GM18858 (cell line): ENCODE results near the gene CENPM.

Experiments used
- ATAC-seq: cut with Tn5 transposase; IDR thresholded peaks from one replicate; pipeline ENCODE4 v1.9.1; 2021; ENCODE audit not compliant: unreplicated experiment

CENPM gene, protein sequence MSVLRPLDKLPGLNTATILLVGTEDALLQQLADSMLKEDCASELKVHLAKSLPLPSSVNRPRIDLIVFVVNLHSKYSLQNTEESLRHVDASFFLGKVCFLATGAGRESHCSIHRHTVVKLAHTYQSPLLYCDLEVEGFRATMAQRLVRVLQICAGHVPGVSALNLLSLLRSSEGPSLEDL

DNA sequence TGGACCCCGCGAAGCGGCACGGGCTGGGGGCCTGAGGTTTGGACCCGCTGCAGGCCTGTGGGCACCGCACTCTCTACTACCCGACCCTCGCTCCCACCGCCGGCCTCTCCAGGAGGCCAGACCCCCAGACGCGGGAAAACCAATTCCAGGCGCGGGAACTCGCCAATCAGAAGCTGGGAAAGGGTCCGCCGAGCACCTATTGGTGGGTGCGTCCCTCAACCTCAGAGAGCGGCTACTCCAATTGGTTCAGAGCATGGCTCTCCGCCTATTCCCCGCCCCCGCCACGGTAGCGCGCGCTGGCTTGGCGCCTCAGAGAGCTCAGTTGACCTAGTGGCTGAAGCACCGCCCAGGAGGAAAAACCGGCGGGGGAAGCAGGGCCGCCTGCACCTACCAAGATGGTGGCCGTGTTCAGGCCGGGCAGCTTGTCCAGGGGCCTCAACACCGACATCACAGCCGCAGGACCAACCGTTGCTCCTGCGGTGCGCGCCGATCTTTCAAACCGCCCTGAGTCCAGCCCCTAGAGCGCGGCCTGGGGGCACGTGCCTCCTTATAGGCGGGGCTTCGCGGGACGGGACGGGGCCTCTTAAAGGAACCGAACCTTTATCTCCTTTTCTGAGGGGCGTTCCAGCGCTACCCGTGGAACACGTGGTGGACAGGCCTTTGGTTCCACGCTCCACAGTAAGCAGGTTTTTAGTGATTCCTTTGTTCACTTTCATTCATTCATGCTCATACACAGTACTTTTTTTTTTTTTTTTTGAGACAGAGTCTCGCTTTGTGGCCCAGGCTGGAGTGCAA, at the start of gene CENPM:
TSS of gene CENPM (minus strand) at position 524 of the 795 bp plus-strand sequence. CDS start at position 448, 76 bp downstream.
- peak; percentile 46 for ATAC-seq

DNA sequence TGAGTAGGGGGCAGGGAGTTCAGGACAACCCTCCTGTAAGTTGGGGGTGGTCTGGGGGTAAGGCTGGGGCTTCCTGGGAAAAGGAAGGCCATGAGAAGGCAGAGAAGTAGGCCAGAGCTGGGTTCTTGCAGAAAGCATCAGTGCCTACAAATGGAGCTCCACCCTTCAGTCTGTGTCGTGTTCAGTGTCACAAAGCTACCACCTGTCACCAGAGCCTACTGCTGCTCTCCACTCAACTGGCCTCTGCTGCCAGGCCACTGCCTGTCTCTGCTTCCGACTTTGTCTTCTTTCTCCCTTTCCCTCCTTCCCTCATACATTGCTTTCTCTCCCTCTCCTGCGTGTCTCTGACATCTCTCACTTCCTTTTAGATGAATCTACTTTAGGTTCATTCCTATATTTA, 48.3 kb upstream of the CENPM start:
- no peak for ATAC-seq

GRCh38 chr22:41992496-41992895, 45.5 kb upstream of the CENPM start:
- no peak for ATAC-seq

DNA sequence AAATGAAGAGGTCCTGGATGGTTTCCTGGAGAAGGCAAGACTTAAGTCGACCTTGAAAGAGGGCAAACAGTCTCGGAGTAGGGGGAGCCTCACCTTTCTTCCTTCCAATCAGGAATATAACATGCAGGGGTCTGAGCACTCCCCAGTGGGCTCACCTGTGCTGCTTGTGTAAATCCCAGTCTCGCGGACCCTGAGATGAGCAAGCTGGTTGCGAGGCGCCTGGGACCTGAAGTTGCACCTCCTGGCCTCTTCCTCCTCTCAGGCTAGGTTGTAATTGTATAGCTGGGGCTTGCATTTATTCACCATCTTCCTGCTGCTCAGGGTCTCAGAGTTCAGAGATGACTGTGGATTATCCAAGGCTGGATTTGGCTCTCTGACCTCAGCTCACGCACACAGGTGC, 44.2 kb upstream of the CENPM start:
- ATAC-seq = no peak

- no peak for ATAC-seq
Measured at GRCh38 chr22:41989246-41989645, 42.3 kb upstream of the CENPM start.

GRCh38 chr22:41987276-41987675, 40.3 kb upstream of the CENPM start:
- ATAC-seq = no peak

DNA sequence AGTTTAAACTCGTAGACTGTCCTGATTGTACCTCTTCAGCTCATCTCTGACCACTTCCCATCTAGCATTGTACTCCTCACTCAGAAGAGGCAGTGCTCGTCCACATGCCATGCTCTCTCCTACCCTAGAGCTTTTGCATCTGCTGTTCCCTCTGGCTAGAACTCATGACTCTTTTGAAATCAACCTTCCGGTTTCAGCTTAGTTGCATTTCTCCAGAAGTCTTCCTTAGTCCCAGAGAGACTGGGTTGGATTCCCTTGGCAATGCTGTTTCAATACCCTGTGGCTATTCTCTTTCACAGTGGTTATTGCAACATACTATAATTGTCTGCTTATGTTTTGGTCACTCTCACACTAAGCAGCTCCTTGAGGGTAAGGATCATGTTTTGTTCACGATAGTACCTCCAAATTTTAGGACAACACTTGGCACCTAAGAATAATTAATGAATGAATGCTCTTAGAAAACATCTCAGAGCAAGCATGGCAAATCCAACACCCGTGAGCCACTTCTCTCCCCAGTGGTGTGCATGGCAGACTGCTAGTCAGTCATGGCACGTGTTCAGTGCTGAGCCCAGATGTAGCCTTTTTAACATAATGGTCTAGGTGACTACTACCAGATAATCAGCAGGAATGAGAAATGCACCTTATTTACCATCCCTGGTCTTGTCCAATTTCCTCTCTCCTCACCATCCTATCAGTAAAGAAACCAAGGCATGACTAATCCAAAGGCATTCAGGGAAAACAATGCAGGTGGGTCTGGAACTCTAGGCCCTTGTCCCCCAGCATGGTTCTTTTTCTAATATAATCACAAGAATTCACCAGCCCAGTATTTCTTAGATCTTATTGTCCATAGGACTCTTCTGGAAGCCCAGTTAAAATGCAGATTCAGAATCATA, 36.8 kb upstream of the CENPM start:
- ATAC-seq = no peak

- no peak for ATAC-seq
Measured at GRCh38 chr22:41982865-41983264, 35.9 kb upstream of the CENPM start.

DNA sequence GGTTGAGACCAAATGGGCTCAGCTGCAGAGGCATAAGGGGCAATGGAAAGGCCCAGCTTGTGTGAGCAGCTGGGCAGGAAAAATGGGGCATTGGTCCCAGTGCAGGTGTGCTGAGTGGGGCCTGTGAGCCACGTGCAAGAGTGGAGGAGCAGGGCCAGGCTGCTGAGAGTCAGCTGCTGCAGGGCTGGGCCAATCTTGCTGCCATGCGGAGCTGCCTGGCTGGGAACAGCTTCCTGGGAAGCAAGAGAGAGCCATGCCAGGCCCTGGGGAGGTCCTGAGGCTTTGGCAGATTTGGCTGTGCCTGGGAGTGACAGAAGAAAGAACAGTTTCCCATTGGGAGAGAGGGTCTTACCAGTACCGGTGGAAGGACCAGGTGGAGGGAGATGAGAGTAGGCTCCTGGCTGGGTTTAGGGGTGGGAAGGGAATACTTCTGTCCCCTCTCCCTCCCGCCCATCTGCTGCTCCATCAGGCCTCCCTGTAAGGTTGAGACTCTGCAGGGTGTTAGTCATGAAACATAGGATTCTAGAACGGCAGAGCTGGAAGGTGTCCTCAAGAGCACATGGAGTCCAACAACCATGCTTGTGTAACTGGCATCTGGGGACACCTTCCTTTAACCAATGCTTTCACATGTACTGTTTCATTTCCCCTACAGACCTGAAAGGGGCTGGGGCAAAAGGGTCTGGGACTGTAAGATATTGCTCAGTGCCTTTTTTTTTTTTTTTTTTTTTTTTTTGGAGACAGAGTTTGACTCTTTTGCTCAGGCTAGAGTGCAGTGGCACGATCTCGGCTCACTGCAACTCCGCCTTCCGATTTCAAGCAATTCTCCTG, 32.7 kb upstream of the CENPM start:
- no peak for ATAC-seq

DNA sequence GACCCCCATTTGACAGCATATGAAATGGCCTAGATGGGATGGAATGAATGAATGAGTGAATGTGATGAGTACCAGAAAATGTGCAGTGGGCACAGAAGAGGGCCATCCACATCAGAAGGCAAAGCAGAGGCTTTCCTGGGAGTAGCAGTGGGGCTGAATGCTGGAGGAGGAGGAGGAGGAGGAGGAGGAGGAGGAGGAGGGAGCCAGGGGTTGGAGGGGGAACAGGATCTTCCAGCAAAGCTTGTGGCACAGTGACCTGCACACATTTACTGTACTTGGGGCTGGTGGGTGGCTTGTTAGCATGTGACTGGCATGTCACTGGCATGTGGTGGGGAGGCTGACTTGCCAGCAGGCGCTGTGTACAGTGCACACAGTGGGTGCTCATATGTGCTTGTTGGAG, 31.8 kb upstream of the CENPM start:
- ATAC-seq = no peak

- no peak for ATAC-seq
Measured at GRCh38 chr22:41976961-41977566, 30.1 kb upstream of the CENPM start.

- no peak for ATAC-seq
Measured at GRCh38 chr22:41976070-41976901, 29.3 kb upstream of the CENPM start.

- no peak for ATAC-seq
Measured at GRCh38 chr22:41975299-41976069, 28.5 kb upstream of the CENPM start.

DNA sequence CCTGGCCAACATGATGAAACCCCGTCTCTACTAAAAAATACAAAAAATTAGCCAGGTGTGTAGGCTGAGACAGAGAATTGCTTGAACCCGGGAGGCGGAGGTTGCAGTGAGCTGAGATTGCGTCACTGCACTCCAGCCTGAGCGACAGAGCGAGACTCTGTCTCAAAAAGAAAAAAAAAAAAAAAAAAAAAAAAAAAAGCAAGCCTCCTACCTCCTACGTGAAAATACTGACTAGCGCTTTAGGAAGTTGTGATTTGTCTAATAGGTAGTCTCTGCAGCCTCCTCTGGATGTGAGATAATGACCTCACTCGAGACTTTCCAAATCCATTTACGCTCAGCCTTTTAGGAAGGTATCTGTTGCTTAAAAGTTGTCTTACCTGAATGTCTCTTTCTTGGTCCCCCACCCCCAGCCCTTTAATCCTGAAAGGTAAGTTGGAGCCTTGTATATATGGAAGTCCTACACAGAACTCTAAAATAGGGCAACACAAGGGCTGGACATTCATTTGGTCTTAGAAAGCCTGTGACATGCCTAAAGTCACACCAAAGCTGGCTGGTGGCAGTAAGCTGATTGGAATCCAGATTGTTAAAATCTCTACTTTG, 27.8 kb upstream of the CENPM start:
- ATAC-seq = no peak

DNA sequence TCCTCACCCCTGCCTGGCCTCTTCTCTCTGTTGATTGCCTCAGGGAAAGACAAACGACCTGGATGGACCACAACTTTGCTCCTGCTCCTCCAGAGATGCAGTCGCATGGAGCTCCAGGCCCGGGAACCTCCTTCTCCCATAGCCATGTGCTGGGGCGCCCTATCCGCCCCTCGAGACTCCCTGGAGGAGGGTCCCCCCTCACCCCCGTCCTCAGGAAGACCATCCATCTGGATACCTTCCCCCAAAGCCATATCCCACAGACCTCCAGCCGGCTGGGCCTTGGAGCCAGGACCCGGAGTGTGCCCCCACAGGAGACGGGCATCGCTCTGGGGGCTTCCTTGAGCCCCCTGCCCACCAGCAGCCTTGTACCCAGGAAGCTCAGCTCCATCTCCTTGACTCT, 24.5 kb upstream of the CENPM start:
- ATAC-seq = no peak

DNA sequence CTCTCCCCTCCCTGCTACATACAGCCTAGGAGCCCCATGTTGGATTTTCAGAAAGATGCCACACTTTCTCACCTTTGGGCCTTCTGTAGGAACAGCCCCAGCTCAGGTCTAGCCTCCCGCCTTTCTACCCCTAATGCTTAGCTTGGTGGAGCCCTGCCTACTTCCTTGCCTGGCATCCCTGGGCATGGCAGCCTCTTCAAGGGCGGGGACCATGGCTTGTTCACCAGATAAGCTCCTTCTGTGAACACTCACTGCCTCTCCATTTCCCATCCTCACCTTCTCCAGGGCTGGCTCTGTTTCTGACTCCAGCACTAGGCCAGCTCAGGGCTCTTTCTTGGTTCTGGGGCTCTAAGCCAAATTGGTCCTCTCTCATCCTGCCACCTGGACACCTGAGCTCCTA, 23.6 kb upstream of the CENPM start:
- ATAC-seq = no peak

DNA sequence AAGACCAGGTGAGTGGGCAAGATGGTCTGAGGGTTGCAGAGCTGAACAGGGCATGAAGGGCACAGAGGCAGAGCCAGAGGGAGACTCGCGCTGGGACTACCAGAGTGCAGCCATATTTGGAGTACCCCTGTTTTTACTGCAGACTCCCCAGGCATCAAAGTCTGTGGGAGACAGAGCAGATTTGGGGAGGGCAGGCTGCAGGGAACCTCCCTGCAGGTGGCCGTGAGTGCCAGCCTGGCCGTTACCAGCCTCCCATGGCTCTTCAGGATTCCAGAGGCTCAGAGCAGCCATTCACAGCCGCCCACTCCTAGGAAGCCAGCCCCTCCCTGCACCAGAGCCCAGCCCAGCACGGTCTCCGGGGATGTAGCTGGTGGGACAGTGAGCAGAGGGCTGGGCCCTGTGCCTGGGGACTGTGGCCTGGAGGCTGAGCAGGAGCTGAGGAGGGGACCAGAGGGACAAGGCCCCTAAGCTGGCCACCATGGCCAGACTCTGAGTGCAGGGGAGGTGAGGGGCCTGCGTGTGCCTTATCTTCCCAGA, 22.2 kb upstream of the CENPM start, which contains the start of gene SEPTIN3:
TSS of gene SEPTIN3 (plus strand) at position 334 of the 537 bp plus-strand sequence. CDS start 2,050 bp downstream, outside the sequence.
- no peak for ATAC-seq

DNA sequence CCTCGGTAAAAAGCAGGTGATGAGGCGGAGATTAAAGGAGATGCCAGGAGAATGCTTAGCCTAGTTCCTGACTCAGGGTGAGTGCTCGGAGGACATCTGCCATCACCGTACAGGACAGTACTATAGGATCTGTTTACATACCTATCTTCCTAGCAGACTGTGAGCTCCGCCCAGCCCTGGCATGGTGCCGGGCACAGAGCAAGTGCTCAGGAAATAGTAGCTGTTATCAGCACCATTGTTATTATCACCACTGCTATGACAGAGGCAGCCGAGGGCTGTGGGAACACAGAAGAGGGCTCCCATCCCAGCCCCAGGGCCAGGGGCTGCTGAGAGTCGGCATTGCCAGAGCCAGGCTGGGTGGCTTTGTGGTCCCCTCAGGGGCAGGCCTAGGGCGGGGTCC, 21.6 kb upstream of the CENPM start:
- no peak for ATAC-seq
